Breast epithelium (tissue), 3 donors: ENCODE data around the gene NDUFAB1.

Experiments
- CTCF ChIP-seq, 3 donors: fragments of 450-650 bp; IDR thresholded peaks; one replicate each; pipeline ENCODE4 v1.5.1; 2016 to 2017; ENCODE audit warnings: antibody characterized with exemption in 3 of 3, mild to moderate bottlenecking in 3 of 3, moderate library complexity in 3 of 3
- POLR2A ChIP-seq: fragments of 450-650 bp; IDR thresholded peaks from one replicate; pipeline ENCODE4 v1.6.1; 2016; ENCODE audit warnings: antibody characterized with exemption, mild to moderate bottlenecking, moderate library complexity
- POLR2AphosphoS5 ChIP-seq, 3 donors: sonication (generic); formaldehyde crosslinking; IDR thresholded peaks; one replicate each; pipeline ENCODE4 v1.6.1; 2017; ENCODE audit warnings: antibody characterized with exemption in 3 of 3

- TF ChIP-seq CTCF (IDR thresholded peaks at IDR 0.05) (no peak), POLR2A (no peak), POLR2AphosphoS5 (IDR thresholded peaks at IDR 0.05) (no peak)
Observed at GRCh38 chr16:23534868-23535860, 61.0 kb downstream of the NDUFAB1 start.
